Left colon (tissue), 2 donors: Measurements from ENCODE around the gene ADH6. TPM values are rescaled to one million over a fixed set of nuclear protein-coding genes. Genes with fewer than 3 reads are reported as not detected.

Source experiments
- total RNA-seq, 2 donors: library from RNA; stranded (reverse); fragmentation: NEBNext Ultra II Directional; extraction: Animal tissue kit (Norgen Biotek cat#: 25700); gene quantifications; one replicate each; pipeline ENCODE4 v1.2.1, GENCODE V29; 2021
- donor health status: DM: no; HTN: no; CAD: no.
- donor health status: DM: yes; HTN: yes; CAD: no.

The ADH6 gene
- total RNA-seq, 2 donors from 2014 or later, result 13.8 to 14.3 TPM

Other genes with a start within 250 kb of the ADH6 start
- 10 to 100 TPM; 58.7 to 59.2 TPM for gene METAP1, start 223.5 kb downstream of the ADH6 start, total RNA-seq
- 100 to 1,000 TPM; 207 to 222 TPM for gene ADH5, start 130.5 kb downstream of the ADH6 start, total RNA-seq
- gene ADH4, start 74.9 kb downstream of the ADH6 start, total RNA-seq, result 1 to 10 TPM in 1 of 2 donors, under 1 TPM in 1; 0.31 to 2.8 TPM
- 1 to 10 TPM in 1 of 2 donors, under 1 TPM in 1; 0.49 to 1.0 TPM for gene ADH1A, start 71.7 kb upstream of the ADH6 start, total RNA-seq
- 100 to 1,000 TPM; 156 to 174 TPM for gene ADH1B, start 102.2 kb upstream of the ADH6 start, total RNA-seq
- 100 to 1,000 TPM; 259 to 373 TPM for gene ADH1C, start 133.5 kb upstream of the ADH6 start, total RNA-seq
- not detected for gene ADH7, start 216.1 kb upstream of the ADH6 start, total RNA-seq